OCI-LY3 (cell line): Measurements from ENCODE around the gene CELF2.

ENCODE experiments used
- CTCF ChIP-seq: fragments of 200-600, 300-600 bp; sonication (generic); IDR thresholded peaks from 2 replicates; pipeline ENCODE4 v1.5.1; 2014; ENCODE audit warnings: antibody characterized with exemption, low read length, low read depth
- EZH2phosphoT487 ChIP-seq: fragments of 200-600 bp; shearing (Covaris generic); IDR thresholded peaks from 2 replicates; pipeline ENCODE4 v1.6.1; 2018; ENCODE audit warnings: antibody characterized with exemption, mixed run types, low read depth

GRCh38 chr10:11382187-11382586 is 364.5 kb downstream of the CELF2 start:
- TF ChIP-seq CTCF, result no peak
- TF ChIP-seq EZH2phosphoT487, result no peak
